ENCODE results near the gene MCM7. TPM values are rescaled to one million over a fixed set of nuclear protein-coding genes. Genes with fewer than 3 reads are reported as not detected.

The MCM7 gene
- total RNA-seq, 1 experiment from 2014 or later = 240 TPM

- Histone ChIP-seq H3K4me1 (no peaks in the 10 kb centered on the region; the same call in 1 of the 2 replicates), H3K36me3 (ENCODE audit: control insufficient read depth, insufficient read depth, low read length) (peaks cover 2% of the 10 kb centered on the region), H3K4me3 (ENCODE audit: low read depth, low read length) (no peak overlapping the region), H3K9me3 (no peaks in the 10 kb centered on the region), H3K27me3 (replicated peaks; ENCODE audit: control insufficient read depth, insufficient read depth, low read length) (no peaks in the 10 kb centered on the region)
- ChIA-PET POLR2A (no interaction called here), CTCF (no interaction called here)
- Mint-ChIP-seq H3K9me3 (ENCODE audit: unreplicated experiment) (no peaks in the 10 kb centered on the region), H3K27me3 (ENCODE audit: insufficient read depth, unreplicated experiment) (no peaks in the 10 kb centered on the region), H3K27ac (ENCODE audit: unreplicated experiment) (no peak overlapping the region), H3K4me3 (ENCODE audit: unreplicated experiment) (no peak overlapping the region), H3K4me1 (ENCODE audit: low read depth, unreplicated experiment) (no peaks in the 10 kb centered on the region), H3K36me3 (ENCODE audit: insufficient read depth, unreplicated experiment) (peaks cover 77% of the 10 kb centered on the region)
- BruUV-seq (replicated peaks) = no TSS peak
- intact Hi-C loops (cut with micrococcal nuclease; ENCODE audit: unreplicated experiment) = no loop called here
- TF ChIP-seq CTCF (IDR thresholded peaks at IDR 0.05; ENCODE audit: insufficient read depth in 1 of 2, low read depth in 1 of 2, low read length in 1 of 2, severe bottlenecking in 1 of 2, unreplicated experiment in 1 of 2) = no peak
- DNase-seq = no peak
These were observed 39.5 kb downstream of the MCM7 start for GRCh38 chr7:100061518-100062193.

DNA sequence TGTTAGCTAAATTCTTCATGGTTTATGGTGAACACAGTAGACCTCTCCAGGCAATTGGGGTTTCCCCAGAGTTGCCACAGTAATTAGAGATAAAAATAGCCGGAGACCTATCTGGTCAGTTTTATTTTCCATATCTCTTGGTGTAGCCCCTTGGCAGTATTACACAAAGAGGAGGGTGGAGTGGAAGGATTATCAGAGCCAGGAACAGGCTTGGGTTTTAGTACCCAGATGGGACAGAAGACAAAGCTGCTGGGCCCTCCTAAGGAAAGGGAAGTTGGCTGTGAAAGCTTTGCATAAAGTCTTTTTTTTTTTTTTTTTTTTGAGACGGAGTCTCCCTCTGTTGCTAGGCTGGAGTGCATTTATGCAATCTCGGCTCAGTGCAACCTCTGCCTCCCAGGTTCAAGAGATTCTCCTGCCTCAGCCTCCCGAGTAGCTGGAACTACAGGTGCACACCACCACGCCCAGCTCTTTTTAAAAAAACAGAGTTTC lies 41.9 kb downstream of the MCM7 start:
- Mint-ChIP-seq H3K9me3 (ENCODE audit: unreplicated experiment) (no peaks in the 10 kb centered on the region), H3K36me3 (ENCODE audit: insufficient read depth, unreplicated experiment) (peaks cover 71% of the 10 kb centered on the region), H3K4me1 (ENCODE audit: low read depth, unreplicated experiment) (no peaks in the 10 kb centered on the region), H3K27me3 (ENCODE audit: insufficient read depth, unreplicated experiment) (no peaks in the 10 kb centered on the region), H3K4me3 (ENCODE audit: unreplicated experiment) (no peak overlapping the region), H3K27ac (ENCODE audit: unreplicated experiment) (no peak overlapping the region)
- POLR2A ChIA-PET = no interaction called here
- no peak for DNase-seq
- intact Hi-C loops (cut with micrococcal nuclease; ENCODE audit: unreplicated experiment) = no loop called here
- no peaks in the 10 kb centered on the region for H3K9me3 ChIP-seq
- no peaks in the 10 kb centered on the region for H3K27me3 ChIP-seq (replicated peaks; ENCODE audit: control insufficient read depth, insufficient read depth, low read length)
- no peak for TF ChIP-seq CTCF (IDR thresholded peaks at IDR 0.05; ENCODE audit: insufficient read depth in 1 of 2, low read depth in 1 of 2, low read length in 1 of 2, severe bottlenecking in 1 of 2, unreplicated experiment in 1 of 2)
- CTCF ChIA-PET = no interaction called here
- no TSS peak for BruUV-seq (replicated peaks)
- no peak overlapping the region for H3K4me3 ChIP-seq (ENCODE audit: low read depth, low read length)
- H3K36me3 ChIP-seq (ENCODE audit: control insufficient read depth, insufficient read depth, low read length) = peaks cover 2% of the 10 kb centered on the region
- no peaks in the 10 kb centered on the region for H3K4me1 ChIP-seq

- peaks cover 55% of the 10 kb centered on the region for H3K36me3 Mint-ChIP-seq (ENCODE audit: insufficient read depth, unreplicated experiment)
- intact Hi-C loops (cut with micrococcal nuclease; ENCODE audit: unreplicated experiment) = no loop called here
- BruUV-seq (replicated peaks) = no TSS peak
These were observed 44.2 kb downstream of the MCM7 start for GRCh38 chr7:100057006-100057405.

More at GRCh38 chr7:100057006-100057405, 44.2 kb downstream of the MCM7 start:
- Mint-ChIP-seq H3K9me3 (ENCODE audit: unreplicated experiment) (no peaks in the 10 kb centered on the region), H3K27me3 (ENCODE audit: insufficient read depth, unreplicated experiment) (no peaks in the 10 kb centered on the region), H3K4me1 (ENCODE audit: low read depth, unreplicated experiment) (no peaks in the 10 kb centered on the region), H3K4me3 (ENCODE audit: unreplicated experiment) (no peak overlapping the region), H3K27ac (ENCODE audit: unreplicated experiment) (no peak overlapping the region)
- Histone ChIP-seq H3K4me1 (no peaks in the 10 kb centered on the region), H3K27me3 (replicated peaks; ENCODE audit: control insufficient read depth, insufficient read depth, low read length) (no peaks in the 10 kb centered on the region), H3K9me3 (no peaks in the 10 kb centered on the region), H3K4me3 (ENCODE audit: low read depth, low read length) (no peak overlapping the region), H3K36me3 (ENCODE audit: control insufficient read depth, insufficient read depth, low read length) (peaks cover 2% of the 10 kb centered on the region)
- ChIA-PET POLR2A (interaction anchor here (0.6 kb wide), 1 partner anchor 45 kb away, joined by 3 read pairs; no protein-coding TSS in a partner anchor), CTCF (no interaction called here)
- no peak for TF ChIP-seq CTCF (IDR thresholded peaks at IDR 0.05; ENCODE audit: insufficient read depth in 1 of 2, low read depth in 1 of 2, low read length in 1 of 2, severe bottlenecking in 1 of 2, unreplicated experiment in 1 of 2)
- no peak for DNase-seq
